ENCODE results near the gene RHAG.
"Not testable (repeated sequence)": the region's sequence is repeated elsewhere in the genome, so short reads cannot be mapped to it uniquely, and the experiment has no call there.

GRCh38 chr6:49664054-49664453 lies 27.4 kb upstream of the RHAG start:
- TF ChIP-seq CTCF (IDR thresholded peaks at IDR 0.05 in 8 of 11, conservative IDR thresholded peaks at IDR 0.05 in 3 of 11); POLR2AphosphoS5 (IDR thresholded peaks at IDR 0.05): not testable (repeated sequence)

All from spleen (tissue), 7 donors.